Mucosa of stomach (tissue), 1 donor: ENCODE measurements around the gene FXYD4.
"Not testable (repeated sequence)": the region's sequence is repeated elsewhere in the genome, so short reads cannot be mapped to it uniquely, and the experiment has no call there.

Experiments
- H3K27me3 ChIP-seq: one replicate; pipeline ENCODE4 v1.7.0; 2013; ENCODE audit warnings: mild to moderate bottlenecking, low read length; ENCODE audit not compliant: control insufficient read depth, insufficient read depth
- H3K36me3 ChIP-seq: one replicate; pipeline ENCODE4 v1.7.0; 2013; ENCODE audit warnings: low read length; ENCODE audit not compliant: control insufficient read depth, insufficient read depth
- H3K4me1 ChIP-seq: one replicate; pipeline ENCODE4 v1.7.0; 2013; ENCODE audit warnings: mild to moderate bottlenecking, low read length; ENCODE audit not compliant: control insufficient read depth, insufficient read depth
- H3K4me3 ChIP-seq: one replicate; pipeline ENCODE4 v1.7.0; 2013; ENCODE audit warnings: low read length
- H3K9ac ChIP-seq: one replicate; pipeline ENCODE4 v1.7.0; 2013; ENCODE audit warnings: mild to moderate bottlenecking, low read length, moderate library complexity
- H3K9me3 ChIP-seq: one replicate; pipeline ENCODE4 v1.7.0; 2013; ENCODE audit warnings: mild to moderate bottlenecking, low read length, moderate library complexity; ENCODE audit not compliant: control insufficient read depth
- donor health status: Pancreatic carcinoma.

FXYD4 gene

GRCh38 chr10:43392748-43393147 lies 21.3 kb downstream of the FXYD4 start:
- peaks cover 31% of the 10 kb centered on the region for H3K36me3 ChIP-seq
- no peak overlapping the region for H3K9ac ChIP-seq
- H3K4me3 ChIP-seq: no peak overlapping the region
- peaks cover 38% of the 10 kb centered on the region for H3K4me1 ChIP-seq
- H3K9me3 ChIP-seq: no peaks in the 10 kb centered on the region
- H3K27me3 ChIP-seq: no peaks in the 10 kb centered on the region

GRCh38 chr10:43393186-43393585 lies 21.8 kb downstream of the FXYD4 start:
- Histone ChIP-seq H3K4me1 (peaks cover 43% of the 10 kb centered on the region), H3K36me3 (peaks cover 29% of the 10 kb centered on the region)
- not testable (repeated sequence) for H3K9ac ChIP-seq, H3K4me3 ChIP-seq, H3K27me3 ChIP-seq, H3K9me3 ChIP-seq

- Histone ChIP-seq H3K4me3 (no peak overlapping the region), H3K36me3 (peaks cover 25% of the 10 kb centered on the region), H3K9ac (no peak overlapping the region), H3K4me1 (peaks cover 49% of the 10 kb centered on the region), H3K9me3 (no peaks in the 10 kb centered on the region), H3K27me3 (no peaks in the 10 kb centered on the region)
These were observed 22.3 kb downstream of the FXYD4 start for GRCh38 chr10:43393606-43394360.

GRCh38 chr10:43394868-43395267 lies 23.4 kb downstream of the FXYD4 start:
- Histone ChIP-seq H3K4me3 (no peak overlapping the region), H3K4me1 (peaks cover 56% of the 10 kb centered on the region), H3K36me3 (peaks cover 20% of the 10 kb centered on the region), H3K27me3 (no peaks in the 10 kb centered on the region), H3K9me3 (no peaks in the 10 kb centered on the region), H3K9ac (peak overlapping the region; percentile 26)

- Histone ChIP-seq H3K9ac (peak overlapping the region; percentile 93), H3K9me3 (no peaks in the 10 kb centered on the region), H3K4me3 (peak overlapping the region; percentile 64), H3K4me1 (peaks cover 53% of the 10 kb centered on the region), H3K27me3 (no peaks in the 10 kb centered on the region), H3K36me3 (peaks cover 13% of the 10 kb centered on the region)
These were observed 24.2 kb downstream of the FXYD4 start for GRCh38 chr10:43395571-43396060.

DNA sequence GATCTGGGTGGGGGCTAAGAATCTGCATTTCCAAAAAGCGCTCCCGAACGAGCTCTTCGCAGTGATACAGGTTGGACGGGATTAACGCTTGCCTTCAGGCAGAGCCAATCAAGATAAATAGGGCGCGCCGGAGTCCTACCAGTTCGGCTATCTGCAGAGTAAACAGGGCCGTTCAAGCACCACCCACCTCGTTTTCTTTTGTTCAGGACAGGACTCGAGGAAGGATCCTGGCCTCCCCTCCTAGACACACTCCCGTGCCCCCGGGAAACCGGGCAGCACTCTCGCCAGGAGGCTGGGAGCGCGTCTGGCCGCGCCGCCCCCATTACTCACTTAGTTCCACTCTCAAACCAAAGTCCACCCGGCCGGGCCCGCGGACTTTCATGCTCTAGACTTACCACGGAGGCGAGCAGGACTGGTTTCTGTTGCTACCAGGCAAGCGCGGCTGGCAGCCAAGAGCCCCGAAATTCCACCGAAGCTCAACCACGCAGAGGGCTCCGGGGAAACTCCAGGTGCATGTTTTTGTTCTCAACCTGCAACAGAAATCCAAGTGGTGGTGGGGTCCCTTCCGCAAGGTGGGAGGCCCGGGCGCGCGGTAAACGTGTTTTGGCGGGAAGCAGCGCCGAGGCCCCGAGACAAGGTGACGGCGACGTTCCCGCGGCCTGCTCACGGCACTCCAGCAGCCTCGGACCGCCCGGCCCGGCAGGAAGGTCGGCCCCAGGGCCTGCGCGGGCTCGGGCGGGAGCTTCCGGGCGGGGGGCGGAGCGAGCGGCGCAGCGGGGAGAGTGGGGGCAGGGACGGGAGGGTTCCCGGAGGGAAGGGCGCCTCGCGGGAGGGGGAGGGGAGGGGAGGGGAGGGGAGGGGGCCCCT lies 24.9 kb downstream of the FXYD4 start:
- H3K9ac ChIP-seq: peak overlapping the region; percentile 93
- peaks cover 11% of the 10 kb centered on the region for H3K36me3 ChIP-seq
- H3K27me3 ChIP-seq: no peaks in the 10 kb centered on the region
- no peaks in the 10 kb centered on the region for H3K9me3 ChIP-seq
- peaks cover 50% of the 10 kb centered on the region for H3K4me1 ChIP-seq
- H3K4me3 ChIP-seq: peak overlapping the region; percentile 64

- Histone ChIP-seq H3K4me1 (peaks cover 51% of the 10 kb centered on the region), H3K36me3 (peaks cover 6% of the 10 kb centered on the region), H3K9ac (peak overlapping the region; percentile 71), H3K4me3 (peak overlapping the region; percentile 15), H3K9me3 (no peaks in the 10 kb centered on the region), H3K27me3 (no peaks in the 10 kb centered on the region)
These were observed 25.6 kb downstream of the FXYD4 start for GRCh38 chr10:43396928-43397624.

- Histone ChIP-seq H3K36me3 (peaks cover 6% of the 10 kb centered on the region), H3K27me3 (no peaks in the 10 kb centered on the region), H3K4me3 (no peak overlapping the region), H3K9ac (peak overlapping the region; percentile 71), H3K4me1 (peaks cover 57% of the 10 kb centered on the region), H3K9me3 (no peaks in the 10 kb centered on the region)
These were observed 27.5 kb downstream of the FXYD4 start for GRCh38 chr10:43398939-43399319.

- Histone ChIP-seq H3K9ac (no peak overlapping the region), H3K36me3 (no peaks in the 10 kb centered on the region), H3K4me1 (peaks cover 57% of the 10 kb centered on the region)
These were observed 28.2 kb downstream of the FXYD4 start for GRCh38 chr10:43399320-43400310.

DNA sequence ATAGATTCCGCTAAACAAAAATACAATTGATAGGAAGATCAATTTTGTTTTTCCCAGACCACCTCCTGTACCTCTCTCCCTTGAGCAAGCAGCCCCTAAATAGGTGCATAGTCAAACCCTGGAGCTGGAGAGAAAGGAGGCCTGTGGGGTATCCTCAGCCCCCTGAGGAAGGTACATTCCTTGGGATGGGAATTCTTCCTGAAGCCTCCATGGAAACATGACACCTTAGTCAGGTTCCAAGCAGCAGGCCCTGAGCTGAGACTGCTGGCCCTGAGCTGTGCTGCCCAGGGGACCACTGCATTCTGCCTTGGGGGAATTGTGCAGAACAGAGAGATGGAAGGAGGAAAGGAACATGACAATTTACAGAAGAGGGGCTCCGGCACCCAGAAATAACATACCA lies 30.2 kb downstream of the FXYD4 start:
- Histone ChIP-seq H3K4me3 (no peak overlapping the region), H3K9me3 (no peaks in the 10 kb centered on the region), H3K36me3 (no peaks in the 10 kb centered on the region), H3K9ac (peak overlapping the region; percentile 29), H3K27me3 (no peaks in the 10 kb centered on the region), H3K4me1 (peaks cover 67% of the 10 kb centered on the region)

More at GRCh38 chr10:43399320-43400310, 28.2 kb downstream of the FXYD4 start:
- Histone ChIP-seq H3K4me3 (no peak overlapping the region), H3K27me3 (no peaks in the 10 kb centered on the region), H3K9me3 (no peaks in the 10 kb centered on the region)

DNA sequence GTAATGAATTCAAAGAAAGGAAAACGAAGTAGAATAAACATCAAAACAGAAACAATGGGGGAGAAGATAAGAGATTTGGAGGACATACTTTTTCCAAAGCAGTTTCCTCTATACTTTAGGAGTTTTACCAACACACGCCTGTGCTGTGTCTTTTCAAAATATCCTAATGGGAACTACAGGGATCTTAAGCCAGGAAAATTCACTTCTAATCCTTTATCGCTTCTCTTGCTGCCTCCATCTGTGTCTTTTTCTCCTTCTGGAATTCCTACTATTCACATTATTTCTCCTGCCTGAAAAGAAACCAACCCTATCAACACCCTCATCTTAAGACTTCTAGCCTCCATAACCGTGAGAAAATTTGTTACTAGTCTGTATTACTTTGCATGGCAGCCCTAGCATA lies 30.7 kb downstream of the FXYD4 start:
- Histone ChIP-seq H3K9me3 (no peaks in the 10 kb centered on the region), H3K36me3 (no peaks in the 10 kb centered on the region), H3K27me3 (no peaks in the 10 kb centered on the region), H3K9ac (peak overlapping the region; percentile 29), H3K4me3 (no peak overlapping the region), H3K4me1 (peaks cover 67% of the 10 kb centered on the region)
